MCF 10A (cell line): ENCODE measurements around the gene TMEM88. TPM values are rescaled to one million over a fixed set of nuclear protein-coding genes. Genes with fewer than 3 reads are reported as not detected.
A peak's percentile ranks its signal among the peaks of the same experiment; 100 is the strongest.

ENCODE experiments used
- BruUV-seq: library from RNA; stranded (reverse); fragments of 400-500 nt; replicated peaks from 2 replicates; lab custom pipeline; 2021; lab: Mats Ljungman, UMichigan
- CTCF ChIA-PET: fragments of 300-600 bp; sonication (Branson Sonifier 250); formaldehyde crosslinking; extraction: SDS; loops from one replicate; lab custom pipeline; 2021; ENCODE audit warnings: antibody characterized with exemption, inconsistent platforms; lab: Yijun Ruan, JAX
- POLR2A ChIA-PET: fragments of 300-600, 350-650 bp; sonication (Branson Sonifier 250); formaldehyde crosslinking; extraction: SDS; loops from one replicate; lab custom pipeline; 2020; ENCODE audit warnings: antibody characterized with exemption, inconsistent platforms; lab: Yijun Ruan, JAX
- DNase-seq: peaks from one replicate; pipeline ENCODE4 v3.0.0-alpha.2; 2018; ENCODE audit not compliant: unreplicated experiment
- H3K27ac Mint-ChIP-seq: one replicate; pipeline ENCODE4 v1.8.0; 2022; ENCODE audit warnings: mild to moderate bottlenecking, low read depth, mixed read lengths; ENCODE audit not compliant: unreplicated experiment
- H3K27me3 Mint-ChIP-seq: one replicate; pipeline ENCODE4 v1.8.0; 2022; ENCODE audit warnings: mixed read lengths; ENCODE audit not compliant: insufficient read depth, unreplicated experiment
- H3K36me3 Mint-ChIP-seq: one replicate; pipeline ENCODE4 v1.8.0; 2022; ENCODE audit warnings: mild to moderate bottlenecking, moderate library complexity, mixed read lengths; ENCODE audit not compliant: insufficient read depth, unreplicated experiment
- H3K4me1 Mint-ChIP-seq: one replicate; pipeline ENCODE4 v1.8.0; 2022; ENCODE audit warnings: mixed read lengths; ENCODE audit not compliant: insufficient read depth, unreplicated experiment
- H3K4me3 Mint-ChIP-seq: one replicate; pipeline ENCODE4 v1.8.0; 2022; ENCODE audit warnings: mild to moderate bottlenecking, moderate library complexity, mixed read lengths; ENCODE audit not compliant: unreplicated experiment
- H3K9me3 Mint-ChIP-seq: one replicate; pipeline ENCODE4 v1.8.0; 2022; ENCODE audit warnings: mixed read lengths; ENCODE audit not compliant: unreplicated experiment
- intact Hi-C: fragments of 100-400 bp; cut with micrococcal nuclease; formaldehyde crosslinking; loops from 2 replicates; pipeline ENCODE4 v1.14.1; 2022
- total RNA-seq: library from RNA; stranded (reverse); gene quantifications from 2 replicates; pipeline ENCODE4 v1.2.3, GENCODE V29; 2022
- TF ChIP-seq, protein P1 (sequence below): fragments of 200-600 bp; IDR thresholded peaks from one replicate; pipeline ENCODE4 v1.8.0; 2022; ENCODE audit warnings: antibody characterized with exemption, mild to moderate bottlenecking; ENCODE audit not compliant: unreplicated experiment

Gene TMEM88
- total RNA-seq, 1 experiment from 2014 or later: 4.4 TPM

DNA sequence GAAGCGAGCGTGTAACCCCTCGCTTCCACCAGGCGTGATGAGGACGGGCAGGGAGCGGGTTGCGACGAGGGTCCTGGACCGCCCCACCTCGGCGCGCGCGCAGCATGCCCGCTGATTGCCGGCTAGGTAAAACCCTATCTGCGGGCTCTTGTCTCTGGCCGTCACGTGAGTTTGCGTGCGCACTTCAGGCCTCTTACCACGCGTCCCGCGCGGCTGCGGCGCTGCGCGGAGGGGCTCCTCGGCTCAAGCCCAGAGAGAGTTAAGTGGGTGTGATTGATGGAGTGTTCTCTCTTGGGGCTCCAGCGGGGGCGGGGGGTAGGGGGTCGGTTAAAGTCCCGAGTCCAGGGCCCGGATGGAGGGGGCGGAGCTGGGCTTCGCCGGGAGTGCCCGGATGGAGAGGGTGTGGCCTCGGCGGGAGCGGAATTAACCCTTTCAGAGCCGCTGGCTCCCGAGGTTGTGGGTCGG lies 12.9 kb upstream of the TMEM88 start:
- Mint-ChIP-seq H3K4me3 (peak overlapping the region; percentile 79), H3K27ac (peak overlapping the region; percentile 87), H3K4me1 (peaks cover 49% of the 10 kb centered on the region), H3K36me3 (peaks cover 56% of the 10 kb centered on the region), H3K9me3 (no peaks in the 10 kb centered on the region), H3K27me3 (no peaks in the 10 kb centered on the region)
- TF ChIP-seq, protein P1, sequence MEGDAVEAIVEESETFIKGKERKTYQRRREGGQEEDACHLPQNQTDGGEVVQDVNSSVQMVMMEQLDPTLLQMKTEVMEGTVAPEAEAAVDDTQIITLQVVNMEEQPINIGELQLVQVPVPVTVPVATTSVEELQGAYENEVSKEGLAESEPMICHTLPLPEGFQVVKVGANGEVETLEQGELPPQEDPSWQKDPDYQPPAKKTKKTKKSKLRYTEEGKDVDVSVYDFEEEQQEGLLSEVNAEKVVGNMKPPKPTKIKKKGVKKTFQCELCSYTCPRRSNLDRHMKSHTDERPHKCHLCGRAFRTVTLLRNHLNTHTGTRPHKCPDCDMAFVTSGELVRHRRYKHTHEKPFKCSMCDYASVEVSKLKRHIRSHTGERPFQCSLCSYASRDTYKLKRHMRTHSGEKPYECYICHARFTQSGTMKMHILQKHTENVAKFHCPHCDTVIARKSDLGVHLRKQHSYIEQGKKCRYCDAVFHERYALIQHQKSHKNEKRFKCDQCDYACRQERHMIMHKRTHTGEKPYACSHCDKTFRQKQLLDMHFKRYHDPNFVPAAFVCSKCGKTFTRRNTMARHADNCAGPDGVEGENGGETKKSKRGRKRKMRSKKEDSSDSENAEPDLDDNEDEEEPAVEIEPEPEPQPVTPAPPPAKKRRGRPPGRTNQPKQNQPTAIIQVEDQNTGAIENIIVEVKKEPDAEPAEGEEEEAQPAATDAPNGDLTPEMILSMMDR: peak; percentile 2
- peak; percentile 85 for DNase-seq
- BruUV-seq: no TSS peak
- ChIA-PET CTCF (interaction anchor here (1.0 to 5.8 kb wide), 3 partner anchors 8 to 99 kb away, joined by 3 to 32 read pairs (median 3); no protein-coding TSS in a partner anchor), POLR2A (interaction anchor here (0.7 to 5.7 kb wide), 17 partner anchors 7 to 527 kb away, joined by 3 to 97 read pairs (median 6); partner anchors contain the start of genes CNTROB, CYB5D1, GPS2 and KDM6B)
- intact Hi-C loops: no loop called here

DNA sequence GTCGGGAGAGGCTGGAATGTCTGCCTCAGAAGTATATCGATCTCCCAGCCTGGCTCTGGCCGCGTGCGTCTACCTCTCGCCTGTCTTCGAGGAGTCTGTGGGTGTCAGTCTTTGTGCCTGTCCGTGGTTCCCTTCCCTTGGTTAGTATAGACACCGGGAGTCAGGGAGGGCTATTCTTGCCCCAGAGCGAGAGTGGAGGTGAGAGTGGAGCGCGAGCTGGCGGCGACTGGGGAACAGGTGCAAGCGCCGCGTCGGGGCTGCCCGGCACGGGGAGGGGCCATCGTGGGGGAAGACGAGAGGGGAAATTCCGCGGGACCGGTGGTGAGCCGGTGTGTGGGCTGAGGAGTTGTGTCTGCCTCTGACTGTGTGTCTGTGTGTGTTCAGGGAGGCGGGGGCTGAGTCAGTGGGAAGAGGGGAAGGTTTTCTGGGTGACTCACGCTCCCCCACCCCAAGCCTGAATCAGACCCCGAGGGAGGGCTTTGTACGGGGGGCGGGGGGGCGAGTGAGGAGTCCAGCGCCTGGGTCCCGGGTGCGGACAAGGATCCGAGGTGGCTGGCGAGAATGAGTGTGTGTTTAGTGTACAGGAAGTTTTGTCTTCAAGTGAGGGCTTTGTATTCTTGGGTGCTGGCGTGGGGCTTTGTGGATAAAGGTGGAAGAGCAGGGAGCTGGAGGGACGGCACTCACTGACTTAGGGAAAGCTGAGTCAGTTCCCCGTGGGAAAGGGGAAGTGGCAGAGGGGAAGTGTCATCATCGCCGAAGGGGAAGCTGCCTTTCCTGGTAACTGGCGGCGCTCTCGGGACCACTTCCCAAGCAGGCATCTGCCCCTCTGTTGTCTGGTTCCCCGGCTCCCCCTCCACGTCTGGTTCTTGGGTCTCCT lies 12.2 kb upstream of the TMEM88 start:
- Mint-ChIP-seq H3K36me3 (peaks cover 60% of the 10 kb centered on the region), H3K9me3 (no peaks in the 10 kb centered on the region), H3K27me3 (no peaks in the 10 kb centered on the region), H3K4me1 (peaks cover 42% of the 10 kb centered on the region), H3K27ac (peak overlapping the region; percentile 87), H3K4me3 (peak overlapping the region; percentile 79)
- ChIA-PET CTCF (interaction anchor here (0.7 to 5.8 kb wide), 4 partner anchors 9 to 146 kb away, joined by 3 to 32 read pairs (median 3); no protein-coding TSS in a partner anchor), POLR2A (interaction anchor here (0.6 to 5.7 kb wide), 23 partner anchors 8 to 488 kb away, joined by 3 to 97 read pairs (median 5); partner anchors contain the start of genes CHD3, CNTROB, CTC1 and CYB5D1)
- DNase-seq: peak; percentile 83
- intact Hi-C loops: no loop called here
- TF ChIP-seq, protein P1: no peak
- TSS peak; percentile 63 for BruUV-seq

DNA sequence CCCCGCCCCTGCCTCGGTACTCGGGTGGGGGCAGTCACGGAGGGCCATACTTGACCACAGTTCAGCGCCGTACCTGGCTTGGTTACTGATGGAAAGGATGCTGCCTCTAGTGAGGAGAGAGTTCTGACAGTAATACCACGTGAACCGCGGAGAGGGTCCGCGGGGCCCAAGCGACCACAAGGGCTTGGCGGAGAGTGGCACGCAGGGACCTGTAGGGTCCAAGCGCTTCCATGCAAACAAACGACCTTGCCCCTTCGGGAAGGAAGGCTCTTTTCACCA lies 11.7 kb upstream of the TMEM88 start:
- peak overlapping the region; percentile 87 for H3K27ac Mint-ChIP-seq
- H3K4me1 Mint-ChIP-seq: peaks cover 40% of the 10 kb centered on the region
- H3K4me3 Mint-ChIP-seq: peak overlapping the region; percentile 79
- H3K27me3 Mint-ChIP-seq: no peaks in the 10 kb centered on the region
- ChIA-PET POLR2A (interaction anchor here (0.6 to 5.7 kb wide), 18 partner anchors 8 to 489 kb away, joined by 3 to 97 read pairs (median 5); partner anchors contain the start of genes CHD3, CNTROB, CTC1 and CYB5D1), CTCF (interaction anchor here (0.7 to 5.8 kb wide), 3 partner anchors 100 to 179 kb away, joined by 3 to 32 read pairs (median 5); no protein-coding TSS in a partner anchor)
- intact Hi-C loops: no loop called here
- no TSS peak for BruUV-seq
- H3K9me3 Mint-ChIP-seq: no peaks in the 10 kb centered on the region
- DNase-seq: no peak
- peaks cover 57% of the 10 kb centered on the region for H3K36me3 Mint-ChIP-seq
- TF ChIP-seq, protein P1: no peak
